Fibroblast of skin of left biceps (primary cell): ENCODE results near the gene NIPAL3.
"Not testable (repeated sequence)": the region's sequence is repeated elsewhere in the genome, so short reads cannot be mapped to it uniquely, and the experiment has no call there.

Experiments
- DNase-seq, 2 experiments: peaks; one replicate each; pipeline ENCODE4 v3.0.0-alpha.2; 2013; ENCODE audit warnings: low read depth in 2 of 2

Gene NIPAL3

DNA sequence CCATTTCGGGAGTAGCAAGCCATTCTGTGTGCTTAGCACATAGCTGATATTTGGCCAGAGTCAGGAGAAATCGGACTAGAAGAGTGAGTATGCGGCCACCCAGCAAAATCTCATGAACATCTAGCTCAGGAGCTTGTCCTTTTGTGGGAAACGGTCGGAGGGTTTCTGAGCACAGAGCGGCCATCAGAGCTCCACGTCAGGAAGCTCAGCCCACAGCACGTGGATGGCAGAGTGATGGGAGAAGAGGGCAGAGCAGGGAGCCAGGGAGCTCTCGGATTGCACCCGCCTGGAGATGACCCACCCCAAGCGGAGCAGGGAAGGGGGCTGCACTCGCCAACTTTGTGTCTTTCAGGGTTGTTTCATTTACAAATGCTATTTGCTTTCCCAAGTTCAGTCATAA is 100.9 kb downstream of the NIPAL3 start:
- no peak for DNase-seq

DNA sequence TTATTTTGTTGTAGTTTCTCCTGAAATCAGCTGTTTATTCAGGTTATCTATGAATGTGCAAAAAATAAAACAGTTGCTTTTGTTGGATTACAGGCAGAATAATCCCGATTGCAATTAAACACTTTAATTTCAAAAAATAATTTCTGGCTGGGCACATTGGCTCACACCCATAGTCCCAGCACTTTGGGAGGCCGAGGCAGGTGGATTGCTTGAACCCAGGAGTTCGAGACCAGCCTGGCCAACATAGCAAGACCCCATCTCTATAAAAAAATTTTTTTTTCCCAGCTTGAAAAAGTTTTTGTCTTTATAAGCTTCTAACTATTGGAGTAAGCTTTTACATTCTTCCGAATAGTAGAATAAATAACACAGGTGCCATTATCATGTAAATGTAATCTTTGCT is 102.3 kb downstream of the NIPAL3 start:
- DNase-seq = no peak

DNA sequence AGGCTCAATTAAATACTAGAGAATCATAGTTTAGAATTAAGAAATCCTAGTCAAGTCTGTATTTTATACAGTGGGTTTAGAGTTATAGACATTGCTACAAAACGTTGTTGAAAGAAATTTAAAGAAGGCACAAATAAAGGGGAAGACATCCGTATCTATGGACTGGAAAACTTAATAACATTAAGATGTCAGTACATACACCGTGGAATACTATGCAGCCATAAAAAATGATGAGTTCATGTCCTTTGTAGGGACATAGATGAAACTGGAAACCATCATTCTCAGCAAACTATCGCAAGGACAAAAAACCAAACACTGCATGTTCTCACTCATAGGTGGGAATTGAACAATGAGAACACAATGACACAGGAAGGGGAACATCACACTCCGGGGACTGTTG is 104.7 kb downstream of the NIPAL3 start:
- not testable (repeated sequence) for DNase-seq
